Mesenchymal stem cell (in vitro differentiated cells and primary cell): ENCODE results near the gene SLC25A30.
"Not testable (repeated sequence)": the region's sequence is repeated elsewhere in the genome, so short reads cannot be mapped to it uniquely, and the experiment has no call there.

Experiments
- DNase-seq: peaks from one replicate; pipeline ENCODE4 v3.0.0-alpha.2; 2013
- H2AFZ ChIP-seq: one replicate; pipeline ENCODE4 v1.6.1; 2013; ENCODE audit warnings: low read depth, mild to moderate bottlenecking, control low read depth, inconsistent platforms, low read length, moderate library complexity
- H2AK5ac ChIP-seq: 2 replicates; pipeline ENCODE4 v1.6.1; 2013; ENCODE audit warnings: low read length, moderate library complexity, mild to moderate bottlenecking, inconsistent platforms; ENCODE audit not compliant: severe bottlenecking
- H2BK120ac ChIP-seq: one replicate; pipeline ENCODE4 v1.6.1; 2013; ENCODE audit warnings: low read depth, mild to moderate bottlenecking, inconsistent platforms, low read length, moderate library complexity
- H2BK12ac ChIP-seq, 2 experiments: one replicate each; pipeline ENCODE4 v1.6.1; 2013; ENCODE audit warnings: inconsistent platforms in 2 of 2, low read length in 2 of 2, mild to moderate bottlenecking in 2 of 2, moderate library complexity in 2 of 2, control low read depth in 1 of 2
- H2BK15ac ChIP-seq: one replicate; pipeline ENCODE4 v1.6.1; 2013; ENCODE audit warnings: mild to moderate bottlenecking, low read depth, inconsistent platforms; ENCODE audit not compliant: poor library complexity, severe bottlenecking
- H2BK5ac ChIP-seq: 2 replicates; pipeline ENCODE4 v1.6.1; 2013; ENCODE audit warnings: low read depth, mild to moderate bottlenecking, low read length, control low read depth, inconsistent platforms; ENCODE audit not compliant: poor library complexity, severe bottlenecking
- H3K14ac ChIP-seq, 2 experiments: one replicate each; pipeline ENCODE4 v1.6.1; 2013; ENCODE audit warnings: inconsistent platforms in 2 of 2, low read length in 2 of 2, control low read depth in 1 of 2, mild to moderate bottlenecking in 1 of 2, moderate library complexity in 1 of 2
- H3K18ac ChIP-seq, 2 experiments: one replicate each; pipeline ENCODE4 v1.6.1; 2013; ENCODE audit warnings: inconsistent platforms in 2 of 2, low read length in 2 of 2, control low read depth in 1 of 2, low read depth in 1 of 2, mild to moderate bottlenecking in 1 of 2
- H3K23ac ChIP-seq, 2 experiments: one replicate each; pipeline ENCODE4 v1.6.1; 2013; ENCODE audit warnings: inconsistent platforms in 2 of 2, low read length in 2 of 2, mild to moderate bottlenecking in 2 of 2, moderate library complexity in 2 of 2, control low read depth in 1 of 2
- H3K27ac ChIP-seq: 2 replicates; pipeline ENCODE4 v1.5.1; 2013; ENCODE audit warnings: mild to moderate bottlenecking, moderate library complexity, low read length, control low read depth, inconsistent platforms; ENCODE audit not compliant: poor library complexity, severe bottlenecking
- H3K27me3 ChIP-seq, 2 experiments: 2 replicates each; pipeline versions ENCODE4 v1.6.1 to v1.7.0; 2013; ENCODE audit warnings: low read length in 2 of 2, mild to moderate bottlenecking in 2 of 2, moderate library complexity in 2 of 2, control low read depth in 1 of 2, inconsistent platforms in 1 of 2; ENCODE audit not compliant: control insufficient read depth in 1 of 2, insufficient read depth in 1 of 2
- H3K36me3 ChIP-seq, 2 experiments: 2 replicates each; pipeline versions ENCODE4 v1.6.1 to v1.7.0; 2013; ENCODE audit warnings: low read length in 2 of 2, control low read depth in 1 of 2, inconsistent platforms in 1 of 2, low read depth in 1 of 2, mild to moderate bottlenecking in 1 of 2; ENCODE audit not compliant: insufficient read depth in 2 of 2, control insufficient read depth in 1 of 2
- H3K4ac ChIP-seq, 2 experiments: one replicate each; pipeline ENCODE4 v1.6.1; 2013; ENCODE audit warnings: inconsistent platforms in 2 of 2, low read length in 2 of 2, mild to moderate bottlenecking in 2 of 2, moderate library complexity in 2 of 2, control low read depth in 1 of 2, low read depth in 1 of 2
- H3K4me1 ChIP-seq: 2 replicates; pipeline ENCODE4 v1.6.1; 2013; ENCODE audit warnings: low read depth, low read length, control low read depth; ENCODE audit not compliant: control insufficient read depth, insufficient read depth
- H3K4me2 ChIP-seq: 2 replicates; pipeline ENCODE4 v1.6.1; 2013; ENCODE audit warnings: low read length, mild to moderate bottlenecking, inconsistent platforms; ENCODE audit not compliant: poor library complexity, severe bottlenecking
- H3K4me3 ChIP-seq, 2 experiments: 2 replicates each; pipeline versions ENCODE4 v1.5.1 to v1.7.0; 2013; ENCODE audit warnings: low read length in 2 of 2, mild to moderate bottlenecking in 2 of 2, control low read depth in 1 of 2, low read depth in 1 of 2; ENCODE audit not compliant: insufficient read depth in 1 of 2
- H3K79me1 ChIP-seq: replicated peaks from 2 replicates; pipeline ENCODE4 v1.6.1; 2013; ENCODE audit warnings: mild to moderate bottlenecking, control low read depth, low read length, inconsistent platforms; ENCODE audit not compliant: poor library complexity, severe bottlenecking
- H3K9ac ChIP-seq: 2 replicates; pipeline ENCODE4 v1.7.0; 2013; ENCODE audit warnings: mild to moderate bottlenecking, low read length, moderate library complexity
- H3K9me3 ChIP-seq: 2 replicates; pipeline ENCODE4 v1.7.0; 2013; ENCODE audit warnings: mild to moderate bottlenecking, low read length; ENCODE audit not compliant: control insufficient read depth
- H4K8ac ChIP-seq: one replicate; pipeline ENCODE4 v1.6.1; 2013; ENCODE audit warnings: inconsistent platforms, mild to moderate bottlenecking, low read length, moderate library complexity
- H4K91ac ChIP-seq: one replicate; pipeline ENCODE4 v1.6.1; 2013; ENCODE audit warnings: mild to moderate bottlenecking, low read length, inconsistent platforms
- WGBS: methylation state at CpG from one replicate; pipeline ENCODE4 v1.1.7; 2013; ENCODE audit warnings: mixed read lengths; 5-methylcytosine and 5-hydroxymethylcytosine counted together

Gene SLC25A30

DNA sequence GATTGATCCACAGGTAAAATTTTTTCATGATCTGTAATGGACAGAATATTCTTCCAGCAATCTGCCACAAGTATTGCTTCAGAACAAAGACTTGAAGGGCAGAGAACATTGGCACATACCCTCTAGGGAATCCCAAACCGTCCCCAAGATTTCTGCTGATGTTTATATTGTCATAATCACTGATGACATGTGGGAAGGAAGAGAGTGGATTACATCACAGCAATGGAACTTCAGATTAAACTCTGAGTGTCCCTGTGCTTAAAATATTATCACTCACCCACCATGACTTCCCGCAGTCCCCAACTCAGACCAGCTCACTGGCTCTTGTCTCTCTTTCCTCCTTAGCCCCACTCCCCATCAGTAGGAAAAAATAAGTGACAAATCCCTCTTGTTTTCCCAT lies 68.7 kb downstream of the SLC25A30 start:
- no peak overlapping the region for H2BK12ac ChIP-seq
- no peak overlapping the region for H2BK120ac ChIP-seq
- H3K23ac ChIP-seq = no peak overlapping the region
- H2BK15ac ChIP-seq = no peak overlapping the region
- peaks cover 25 to 73% of the 10 kb centered on the region in 2 experiments for H3K36me3 ChIP-seq
- no peak overlapping the region for H3K14ac ChIP-seq
- no peaks in the 10 kb centered on the region for H3K9me3 ChIP-seq
- no peak overlapping the region for H2AK5ac ChIP-seq
- no peak overlapping the region for H3K18ac ChIP-seq
- H4K91ac ChIP-seq = no peak overlapping the region
- H4K8ac ChIP-seq = no peak overlapping the region
- DNase-seq = peak; percentile 75
- H3K4me3 ChIP-seq = no peak overlapping the region
- no peaks in the 10 kb centered on the region for H3K27me3 ChIP-seq
- peak overlapping the region; percentile 29 for H3K27ac ChIP-seq
- H3K4ac ChIP-seq = no peak overlapping the region
- WGBS = 84% methylated on average over 1 of the region's 2 CpGs
- no peak overlapping the region for H3K9ac ChIP-seq
- H3K79me1 ChIP-seq = peaks cover 19% of the 10 kb centered on the region
- no peak overlapping the region for H3K4me2 ChIP-seq
- no peak overlapping the region for H2AFZ ChIP-seq
- H3K4me1 ChIP-seq = no peaks in the 10 kb centered on the region
- no peak overlapping the region for H2BK5ac ChIP-seq

- not testable (repeated sequence) for H3K4me3 ChIP-seq, H2BK5ac ChIP-seq, H3K9me3 ChIP-seq, H2AK5ac ChIP-seq, H2BK12ac ChIP-seq, H3K4me2 ChIP-seq, H2BK15ac ChIP-seq, H4K91ac ChIP-seq, H3K14ac ChIP-seq, H3K23ac ChIP-seq, H2BK120ac ChIP-seq, H3K18ac ChIP-seq, H3K4me1 ChIP-seq, DNase-seq, H4K8ac ChIP-seq, H3K27ac ChIP-seq, H2AFZ ChIP-seq, H3K9ac ChIP-seq, H3K27me3 ChIP-seq, H3K4ac ChIP-seq
- Histone ChIP-seq H3K79me1 (peaks cover 13% of the 10 kb centered on the region), H3K36me3 (peaks cover 8 to 48% of the 10 kb centered on the region in 2 experiments)
- 97% methylated on average over 3 of the region's 8 CpGs for WGBS
Measured at GRCh38 chr13:45344064-45344463, 74.1 kb downstream of the SLC25A30 start.
